ENCODE data around the gene GPR162. TPM values are rescaled to one million over a fixed set of nuclear protein-coding genes. Genes with fewer than 3 reads are reported as not detected.
A peak's percentile ranks its signal among the peaks of the same experiment; 100 is the strongest.

The GPR162 gene
- polyA plus RNA-seq, 3 donors from 2014 or later = not detected

DNA sequence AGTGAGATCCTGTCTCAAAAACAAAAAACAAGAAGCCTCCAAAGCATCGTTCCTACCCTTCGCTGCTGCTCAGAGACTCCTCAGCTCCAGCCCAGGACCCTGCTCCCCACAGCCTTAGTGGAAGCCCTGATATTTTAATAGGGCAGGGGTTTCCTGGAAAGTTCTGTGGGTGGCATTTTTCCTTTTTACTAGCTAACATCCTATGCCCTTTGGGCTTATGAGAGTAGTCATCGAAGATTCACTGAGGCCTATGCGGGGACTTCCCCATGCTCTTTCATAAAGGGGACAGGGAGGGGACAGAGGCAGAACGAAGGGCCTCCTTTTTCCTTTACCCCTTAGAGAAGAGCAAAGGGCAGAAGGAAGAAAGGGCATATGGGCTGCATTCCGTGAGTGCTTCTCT, 41.0 kb upstream of the GPR162 start:
- peaks cover 7 to 9% (median 7%) of the 10 kb centered on the region in 3 donors for H3K27me3 Mint-ChIP-seq (ENCODE audit: low read depth in 3 of 3)
- H3K36me3 Mint-ChIP-seq = no peaks in the 10 kb centered on the region
- no peak for DNase-seq
- H3K27ac Mint-ChIP-seq = no peak overlapping the region
- no peaks in the 10 kb centered on the region for H3K9me3 Mint-ChIP-seq
- H3K4me3 Mint-ChIP-seq = no peak overlapping the region
- H3K4me1 Mint-ChIP-seq = peaks cover 8 to 11% of the 10 kb centered on the region in 2 donors

- DNase-seq = no peak
- H3K36me3 Mint-ChIP-seq = no peaks in the 10 kb centered on the region
- peaks cover 8 to 11% of the 10 kb centered on the region in 2 donors for H3K4me1 Mint-ChIP-seq
- H3K4me3 Mint-ChIP-seq = no peak overlapping the region
- peaks cover 5 to 11% (median 7%) of the 10 kb centered on the region in 3 donors for H3K27me3 Mint-ChIP-seq (ENCODE audit: low read depth in 3 of 3)
- no peaks in the 10 kb centered on the region for H3K9me3 Mint-ChIP-seq
- no peak overlapping the region for H3K27ac Mint-ChIP-seq
These were observed 39.5 kb upstream of the GPR162 start for GRCh38 chr12:6782119-6782518.

- peaks cover 5 to 11% (median 7%) of the 10 kb centered on the region in 3 donors for H3K27me3 Mint-ChIP-seq (ENCODE audit: low read depth in 3 of 3)
- H3K9me3 Mint-ChIP-seq = no peaks in the 10 kb centered on the region
- no peaks in the 10 kb centered on the region for H3K36me3 Mint-ChIP-seq
- H3K4me1 Mint-ChIP-seq = peaks cover 8 to 11% of the 10 kb centered on the region in 2 donors
- no peak overlapping the region for H3K4me3 Mint-ChIP-seq
- no peak overlapping the region for H3K27ac Mint-ChIP-seq
- DNase-seq = no peak
These were observed 38.6 kb upstream of the GPR162 start for GRCh38 chr12:6782850-6783566.

- H3K36me3 Mint-ChIP-seq = no peaks in the 10 kb centered on the region
- DNase-seq = no peak
- H3K9me3 Mint-ChIP-seq = no peaks in the 10 kb centered on the region
- no peak overlapping the region for H3K4me3 Mint-ChIP-seq
- peaks cover 3 to 4% of the 10 kb centered on the region in 2 donors for H3K4me1 Mint-ChIP-seq
- H3K27me3 Mint-ChIP-seq (ENCODE audit: low read depth in 3 of 3) = peaks cover 1 to 7% (median 6%) of the 10 kb centered on the region in 3 donors
- no peak overlapping the region for H3K27ac Mint-ChIP-seq
These were observed 37.8 kb upstream of the GPR162 start for GRCh38 chr12:6783828-6784227.

- H3K27ac Mint-ChIP-seq = no peak overlapping the region
- H3K27me3 Mint-ChIP-seq (ENCODE audit: low read depth in 3 of 3) = peaks cover 4 to 7% (median 6%) of the 10 kb centered on the region in 3 donors
- H3K9me3 Mint-ChIP-seq = no peaks in the 10 kb centered on the region
- no peak overlapping the region for H3K4me3 Mint-ChIP-seq
- H3K4me1 Mint-ChIP-seq = no peaks in the 10 kb centered on the region
- H3K36me3 Mint-ChIP-seq = no peaks in the 10 kb centered on the region
- DNase-seq = no peak
These were observed 37.3 kb upstream of the GPR162 start for GRCh38 chr12:6784296-6784695.

- Mint-ChIP-seq H3K4me3 (no peak overlapping the region), H3K4me1 (no peaks in the 10 kb centered on the region), H3K27ac (no peak overlapping the region), H3K9me3 (no peaks in the 10 kb centered on the region), H3K36me3 (no peaks in the 10 kb centered on the region), H3K27me3 (ENCODE audit: low read depth in 3 of 3) (peaks cover 5 to 9% (median 6%) of the 10 kb centered on the region in 3 donors)
- no peak for DNase-seq
These were observed 36.9 kb upstream of the GPR162 start for GRCh38 chr12:6784761-6785160.

GRCh38 chr12:6786416-6787094, 35.1 kb upstream of the GPR162 start:
- peaks cover 6 to 12% (median 7%) of the 10 kb centered on the region in 3 donors for H3K27me3 Mint-ChIP-seq (ENCODE audit: low read depth in 3 of 3)
- no peaks in the 10 kb centered on the region for H3K4me1 Mint-ChIP-seq
- H3K36me3 Mint-ChIP-seq = no peaks in the 10 kb centered on the region
- DNase-seq = no peak
- no peak overlapping the region for H3K4me3 Mint-ChIP-seq
- H3K9me3 Mint-ChIP-seq = no peaks in the 10 kb centered on the region
- no peak overlapping the region for H3K27ac Mint-ChIP-seq

- Mint-ChIP-seq H3K9me3 (peaks cover 0 to under 1% (median 0%) of the 10 kb centered on the region in 6 donors), H3K4me1 (peaks cover 0 to 6% of the 10 kb centered on the region in 2 donors), H3K4me3 (no peak overlapping the region), H3K27me3 (ENCODE audit: low read depth in 3 of 3) (peaks cover 6 to 12% (median 10%) of the 10 kb centered on the region in 3 donors), H3K27ac (no peak overlapping the region), H3K36me3 (no peaks in the 10 kb centered on the region)
- DNase-seq = no peak
These were observed 34.3 kb upstream of the GPR162 start for GRCh38 chr12:6787309-6787708.

- Mint-ChIP-seq H3K36me3 (no peaks in the 10 kb centered on the region), H3K27ac (no peak within 1 kb of the TSS), H3K9me3 (peaks cover 0 to 2% (median 0%) of the 10 kb centered on the region in 6 donors), H3K27me3 (ENCODE audit: low read depth in 3 of 3) (peaks cover 12 to 14% (median 13%) of the 10 kb centered on the region in 3 donors), H3K4me3 (no peak within 1 kb of the TSS), H3K4me1 (peaks cover 6 to 10% of the 10 kb centered on the region in 2 donors)
- DNase-seq = no peak
These were observed 32.4 kb upstream of the GPR162 start, which contains the start of gene CD4 for GRCh38 chr12:6788972-6789924. Gene CD4 (plus strand): TSS chr12:6789528. CDS start chr12:6800139, 10,611 bp downstream.

DNA sequence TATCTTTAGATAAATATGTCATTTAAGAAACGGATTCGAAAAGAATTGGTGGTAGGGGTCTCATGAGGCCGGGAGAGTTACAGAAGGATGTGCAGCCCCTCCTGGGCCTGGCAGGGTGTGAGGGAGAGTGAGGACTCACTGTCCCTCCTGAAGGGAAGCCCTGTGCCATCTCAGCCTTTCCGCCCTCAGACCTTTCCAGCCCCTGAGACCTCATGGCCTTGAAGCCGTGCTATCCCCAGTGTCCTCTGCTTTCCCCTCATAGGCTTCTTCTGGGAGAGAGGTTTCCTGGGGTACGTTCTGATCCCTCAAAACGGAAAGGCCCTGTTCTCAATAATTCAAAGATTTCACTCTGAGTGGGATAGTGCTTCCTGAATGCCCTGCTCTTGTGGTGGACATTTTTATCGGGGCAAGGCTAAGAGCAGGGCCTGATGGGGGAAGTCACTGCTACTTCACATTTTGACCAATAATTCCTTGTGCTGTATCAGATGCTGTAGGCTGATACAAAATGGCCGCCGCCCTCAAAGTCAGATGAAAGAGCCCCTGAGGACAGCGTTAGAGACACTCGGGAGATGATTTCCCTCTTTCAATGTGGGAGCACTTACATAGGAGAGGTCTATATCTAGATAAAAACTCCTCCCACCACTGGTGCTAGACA, 31.0 kb upstream of the GPR162 start:
- Mint-ChIP-seq H3K27me3 (ENCODE audit: low read depth in 3 of 3) (peaks cover 16 to 21% (median 17%) of the 10 kb centered on the region in 3 donors), H3K36me3 (no peaks in the 10 kb centered on the region), H3K9me3 (peaks cover 0 to 2% (median 0%) of the 10 kb centered on the region in 6 donors), H3K4me3 (no peak overlapping the region), H3K4me1 (peaks cover 6 to 10% of the 10 kb centered on the region in 2 donors), H3K27ac (no peak overlapping the region)
- no peak for DNase-seq

GRCh38 chr12:6791931-6792520, 29.6 kb upstream of the GPR162 start:
- no peak for DNase-seq
- Mint-ChIP-seq H3K4me1 (peaks cover 6 to 10% of the 10 kb centered on the region in 2 donors), H3K27me3 (ENCODE audit: low read depth in 3 of 3) (peaks cover 16 to 21% (median 16%) of the 10 kb centered on the region in 3 donors)

GRCh38 chr12:6792522-6793201, 29.0 kb upstream of the GPR162 start:
- Mint-ChIP-seq H3K9me3 (peaks cover 0 to 2% (median 0%) of the 10 kb centered on the region in 6 donors), H3K36me3 (no peaks in the 10 kb centered on the region), H3K27ac (peak overlapping the region in 1 of 6 donors; percentile 20), H3K4me3 (peak overlapping the region in 1 of 5 donors; percentile 13), H3K27me3 (ENCODE audit: low read depth in 3 of 3) (peaks cover 16 to 22% (median 21%) of the 10 kb centered on the region in 3 donors), H3K4me1 (peaks cover 6 to 10% of the 10 kb centered on the region in 2 donors)
- no peak for DNase-seq

More at GRCh38 chr12:6791931-6792520, 29.6 kb upstream of the GPR162 start:
- Mint-ChIP-seq H3K9me3 (peaks cover 0 to 2% (median 0%) of the 10 kb centered on the region in 6 donors), H3K36me3 (no peaks in the 10 kb centered on the region), H3K4me3 (peak overlapping the region in 2 of 5 donors; percentile 13 to 58), H3K27ac (no peak overlapping the region)

Data from immature natural killer cell (primary cell).